GM21447 (cell line): ENCODE measurements around the gene GLRA2.

Source experiments
- ATAC-seq: cut with Tn5 transposase; IDR thresholded peaks from one replicate; pipeline ENCODE4 v1.9.1; 2021; ENCODE audit not compliant: unreplicated experiment

The GLRA2 gene

GRCh38 chrX:14529290-14529989 is at the start of gene GLRA2:
Gene GLRA2 (plus strand): TSS chrX:14529536. CDS start chrX:14530058, 522 bp downstream.
- no peak for ATAC-seq

GRCh38 chrX:14489437-14489836 is 39.9 kb upstream of the GLRA2 start:
- ATAC-seq, result no peak

GRCh38 chrX:14491689-14492088 is 37.6 kb upstream of the GLRA2 start:
- ATAC-seq, result no peak

- no peak for ATAC-seq
These were observed 32.7 kb upstream of the GLRA2 start for GRCh38 chrX:14496674-14497073.

- peak; percentile 81 for ATAC-seq
These were observed 32.1 kb upstream of the GLRA2 start for GRCh38 chrX:14497184-14497666.

GRCh38 chrX:14501327-14501726 is 28.0 kb upstream of the GLRA2 start:
- no peak for ATAC-seq

- no peak for ATAC-seq
These were observed 24.3 kb upstream of the GLRA2 start for GRCh38 chrX:14504960-14505538.

GRCh38 chrX:14505648-14506047 is 23.7 kb upstream of the GLRA2 start:
- ATAC-seq, result no peak

GRCh38 chrX:14506866-14507265 is 22.5 kb upstream of the GLRA2 start:
- ATAC-seq, result no peak

- no peak for ATAC-seq
These were observed 21.2 kb upstream of the GLRA2 start for GRCh38 chrX:14508025-14508690.

- ATAC-seq, result no peak
These were observed 19.8 kb upstream of the GLRA2 start for GRCh38 chrX:14509325-14510057.

GRCh38 chrX:14528629-14529289 is 577 bp upstream of the GLRA2 start:
- no peak for ATAC-seq

GRCh38 chrX:14533867-14534266 is 4.5 kb downstream of the GLRA2 start:
- ATAC-seq, result no peak

GRCh38 chrX:14546190-14546589 is 16.9 kb downstream of the GLRA2 start:
- ATAC-seq, result no peak

- ATAC-seq, result no peak
These were observed 24.9 kb downstream of the GLRA2 start for GRCh38 chrX:14554131-14554715.

GRCh38 chrX:14564058-14564457 is 34.7 kb downstream of the GLRA2 start:
- no peak for ATAC-seq

GRCh38 chrX:14573161-14573560 is 43.8 kb downstream of the GLRA2 start:
- no peak for ATAC-seq

GRCh38 chrX:14581081-14581480 is 51.7 kb downstream of the GLRA2 start:
- ATAC-seq, result no peak

GRCh38 chrX:14584548-14584947 is 55.2 kb downstream of the GLRA2 start:
- ATAC-seq, result no peak

GRCh38 chrX:14590216-14590615 is 60.9 kb downstream of the GLRA2 start:
- ATAC-seq, result no peak
